ENCODE measurements around the gene HOXC5.
"Not testable (repeated sequence)": the region's sequence is repeated elsewhere in the genome, so short reads cannot be mapped to it uniquely, and the experiment has no call there.

HOXC5 gene

DNA sequence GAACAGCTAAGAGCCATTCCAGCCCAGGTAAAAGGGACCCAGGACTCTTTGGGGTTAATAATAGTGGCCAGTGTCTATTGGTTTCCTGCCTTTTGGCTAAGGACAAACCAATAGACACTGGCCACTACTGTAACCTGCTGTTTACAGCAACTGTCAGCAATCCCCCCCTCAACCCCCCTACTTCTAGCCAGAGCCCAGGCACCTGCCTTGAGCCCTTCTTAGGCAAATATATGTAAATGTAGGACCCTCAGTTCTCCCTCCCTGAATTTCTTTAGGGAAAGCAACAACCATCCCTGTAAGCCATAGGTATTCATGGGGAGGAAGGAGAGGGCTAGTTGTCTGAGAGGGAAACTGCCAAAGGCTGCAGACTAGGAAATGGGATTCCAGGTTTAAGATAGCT, 43.1 kb downstream of the HOXC5 start:
- DNase-seq = no peak

DNA sequence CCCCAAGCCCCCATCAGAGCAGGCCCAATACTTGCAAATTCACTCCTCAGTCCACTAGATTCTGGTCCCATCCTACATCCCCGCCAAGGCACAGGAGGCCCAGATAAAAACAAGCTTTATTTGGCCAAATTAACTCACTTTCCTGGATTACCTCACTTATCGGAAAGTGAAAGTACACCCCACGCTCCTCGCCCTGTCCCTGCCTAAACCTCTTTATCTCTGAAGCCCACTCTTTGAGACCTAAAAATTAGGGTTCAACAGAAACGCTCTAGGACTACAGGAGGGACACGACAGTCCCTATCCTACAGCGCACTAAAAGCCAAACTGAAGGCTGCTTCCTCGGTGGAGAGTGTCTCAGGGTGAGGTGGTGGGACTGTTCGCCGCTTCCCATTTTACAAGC, 45.0 kb downstream of the HOXC5 start:
- DNase-seq = not testable (repeated sequence)

- DNase-seq = not testable (repeated sequence)
Observed at GRCh38 chr12:54079115-54079514, 46.3 kb downstream of the HOXC5 start.

GRCh38 chr12:54080008-54080924, 47.4 kb downstream of the HOXC5 start:
- DNase-seq = not testable (repeated sequence)

- DNase-seq = not testable (repeated sequence)
Observed at GRCh38 chr12:54081053-54081514, 48.2 kb downstream of the HOXC5 start.

GRCh38 chr12:54081581-54082396, 48.9 kb downstream of the HOXC5 start:
- not testable (repeated sequence) for DNase-seq

- peak; percentile 36 to 43 for DNase-seq
Observed at GRCh38 chr12:54082397-54082892, 49.6 kb downstream of the HOXC5 start.

Measured in activated CD4-positive, alpha-beta T cell treated with anti-CD3 and anti-CD28 coated beads, Interleukin-2, amount 50 U/mL, for 4 hours (primary cell).